GM12865 (cell line): ENCODE results near the gene FLAD1.

Source experiments
- DNase-seq: peaks from one replicate; pipeline ENCODE4 v3.0.0; 2010; ENCODE audit warnings: low read depth
- H3K4me3 ChIP-seq: 2 replicates; pipeline ENCODE4 v1.5.1; 2011; ENCODE audit warnings: mild to moderate bottlenecking, low read depth, low read length, control low read depth
- TF ChIP-seq, protein P1 (sequence below): IDR thresholded peaks from 2 replicates; pipeline ENCODE4 v1.5.1; 2011; ENCODE audit warnings: low read length, control low read depth, low read depth, inconsistent platforms; ENCODE audit not compliant: insufficient read depth; ENCODE audit errors: missing control alignments

The FLAD1 gene

DNA sequence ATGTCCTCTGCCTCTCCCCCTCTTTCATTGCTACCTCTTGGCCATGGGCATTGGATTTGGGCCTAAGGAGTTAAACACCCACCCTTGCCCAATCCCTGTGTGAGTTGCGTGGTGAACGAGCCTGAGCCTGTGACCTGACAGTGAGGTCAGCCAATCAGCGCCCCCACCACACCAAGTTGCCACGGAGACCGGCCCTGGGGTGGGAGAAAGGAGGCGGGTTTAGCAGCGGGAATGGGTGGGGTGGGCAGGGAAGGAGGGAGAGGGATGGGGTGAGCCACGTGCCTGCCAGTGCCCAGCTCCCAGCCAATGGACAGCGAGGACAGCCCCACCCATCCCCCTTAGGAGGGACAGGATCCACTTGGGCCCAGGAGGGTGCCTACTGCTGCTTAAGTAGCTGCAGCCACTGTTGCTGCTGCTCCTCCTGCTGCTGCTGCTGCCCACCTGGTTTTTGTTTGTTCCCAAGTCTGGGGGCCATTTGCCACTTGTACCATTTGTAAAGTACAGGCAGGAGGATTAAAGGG lies 28.9 kb downstream of the FLAD1 start:
- TF ChIP-seq, protein P1, sequence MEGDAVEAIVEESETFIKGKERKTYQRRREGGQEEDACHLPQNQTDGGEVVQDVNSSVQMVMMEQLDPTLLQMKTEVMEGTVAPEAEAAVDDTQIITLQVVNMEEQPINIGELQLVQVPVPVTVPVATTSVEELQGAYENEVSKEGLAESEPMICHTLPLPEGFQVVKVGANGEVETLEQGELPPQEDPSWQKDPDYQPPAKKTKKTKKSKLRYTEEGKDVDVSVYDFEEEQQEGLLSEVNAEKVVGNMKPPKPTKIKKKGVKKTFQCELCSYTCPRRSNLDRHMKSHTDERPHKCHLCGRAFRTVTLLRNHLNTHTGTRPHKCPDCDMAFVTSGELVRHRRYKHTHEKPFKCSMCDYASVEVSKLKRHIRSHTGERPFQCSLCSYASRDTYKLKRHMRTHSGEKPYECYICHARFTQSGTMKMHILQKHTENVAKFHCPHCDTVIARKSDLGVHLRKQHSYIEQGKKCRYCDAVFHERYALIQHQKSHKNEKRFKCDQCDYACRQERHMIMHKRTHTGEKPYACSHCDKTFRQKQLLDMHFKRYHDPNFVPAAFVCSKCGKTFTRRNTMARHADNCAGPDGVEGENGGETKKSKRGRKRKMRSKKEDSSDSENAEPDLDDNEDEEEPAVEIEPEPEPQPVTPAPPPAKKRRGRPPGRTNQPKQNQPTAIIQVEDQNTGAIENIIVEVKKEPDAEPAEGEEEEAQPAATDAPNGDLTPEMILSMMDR, result no peak
- no peak for DNase-seq
- no peak overlapping the region for H3K4me3 ChIP-seq

DNA sequence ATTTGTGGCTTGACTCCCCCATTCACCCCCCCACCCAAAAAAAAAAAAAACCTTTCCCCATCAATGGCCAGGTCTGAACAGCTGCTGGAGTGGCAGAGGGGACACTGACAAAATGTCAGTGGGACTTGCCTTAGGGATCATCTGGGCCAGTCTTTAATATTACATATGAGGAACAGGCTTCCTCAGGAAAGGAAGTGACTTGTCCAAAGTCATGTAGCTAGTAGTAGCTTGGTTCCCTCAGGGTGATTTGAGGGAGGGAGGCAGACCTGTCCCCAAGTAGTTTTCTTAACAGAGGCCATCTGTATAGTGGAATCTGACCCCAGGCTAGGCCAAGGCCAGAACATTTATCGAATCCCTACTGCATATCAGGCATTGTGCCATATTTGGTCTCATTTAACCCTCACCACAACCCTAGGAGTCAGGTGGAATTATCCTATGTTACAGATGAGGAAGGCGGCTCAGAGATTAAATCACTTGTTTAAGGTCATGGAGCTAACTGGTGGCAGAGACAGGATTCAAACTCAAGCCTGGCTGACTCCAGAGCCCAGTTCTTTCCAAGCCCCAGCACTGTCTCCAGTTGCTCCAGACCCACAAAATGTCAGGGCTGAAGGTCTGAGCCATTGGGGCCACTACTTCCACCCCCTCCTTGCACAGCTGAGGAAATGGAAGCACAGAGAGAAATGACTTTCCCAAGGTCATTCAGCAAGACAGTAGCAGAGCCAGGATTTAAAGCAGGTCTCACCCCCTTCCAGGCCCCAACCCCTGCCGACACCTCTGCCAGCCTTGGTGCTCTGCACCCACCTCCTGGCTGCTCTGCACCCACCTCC lies 29.8 kb downstream of the FLAD1 start:
- no peak overlapping the region for H3K4me3 ChIP-seq
- DNase-seq, result no peak
- TF ChIP-seq, protein P1, result no peak

DNA sequence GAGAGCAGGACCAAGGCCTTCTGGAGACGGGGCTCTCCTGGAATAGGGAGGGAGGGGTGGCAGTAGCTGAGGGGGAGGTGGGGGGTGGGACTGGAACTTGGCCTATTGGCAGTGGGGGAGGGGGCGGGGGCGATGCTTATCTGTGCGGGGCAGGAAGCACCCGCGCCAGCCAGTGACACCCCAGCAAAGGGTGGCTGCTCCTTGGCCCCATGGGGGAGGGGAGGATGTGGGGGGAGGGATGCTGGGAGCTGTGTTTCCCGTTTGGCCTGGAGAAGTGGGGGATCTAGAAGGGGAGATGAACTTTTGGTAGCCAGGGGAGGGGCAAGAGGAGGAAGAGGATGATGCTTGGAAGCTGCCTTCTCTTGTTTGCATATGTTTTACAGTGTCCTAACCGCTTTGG lies 30.5 kb downstream of the FLAD1 start:
- H3K4me3 ChIP-seq, result no peak overlapping the region
- TF ChIP-seq, protein P1, result no peak

DNA sequence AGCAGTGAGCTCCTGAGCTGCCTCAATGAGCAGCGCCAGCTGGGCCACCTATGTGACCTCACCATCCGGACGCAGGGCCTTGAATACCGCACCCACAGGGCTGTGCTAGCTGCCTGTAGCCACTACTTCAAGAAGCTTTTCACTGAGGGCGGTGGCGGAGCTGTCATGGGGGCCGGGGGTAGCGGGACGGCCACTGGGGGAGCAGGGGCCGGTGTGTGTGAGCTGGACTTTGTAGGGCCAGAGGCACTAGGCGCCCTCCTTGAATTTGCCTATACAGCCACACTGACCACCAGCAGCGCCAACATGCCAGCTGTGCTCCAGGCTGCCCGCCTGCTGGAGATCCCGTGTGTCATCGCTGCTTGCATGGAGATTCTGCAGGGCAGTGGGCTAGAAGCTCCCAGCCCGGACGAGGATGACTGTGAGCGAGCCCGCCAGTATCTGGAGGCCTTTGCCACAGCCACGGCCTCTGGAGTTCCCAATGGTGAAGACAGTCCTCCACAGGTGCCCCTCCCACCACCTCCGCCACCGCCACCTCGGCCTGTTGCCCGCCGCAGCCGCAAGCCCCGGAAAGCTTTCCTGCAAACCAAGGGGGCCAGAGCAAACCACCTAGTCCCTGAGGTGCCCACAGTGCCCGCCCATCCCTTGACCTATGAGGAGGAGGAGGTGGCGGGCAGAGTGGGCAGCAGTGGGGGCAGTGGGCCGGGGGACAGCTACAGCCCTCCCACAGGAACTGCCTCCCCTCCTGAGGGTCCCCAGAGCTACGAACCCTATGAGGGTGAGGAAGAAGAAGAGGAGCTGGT lies 31.8 kb downstream of the FLAD1 start:
- no peak overlapping the region for H3K4me3 ChIP-seq
- TF ChIP-seq, protein P1, result no peak
- no peak for DNase-seq

More for the DNA sequence above, 30.5 kb downstream of the FLAD1 start:
- no peak for DNase-seq

DNA sequence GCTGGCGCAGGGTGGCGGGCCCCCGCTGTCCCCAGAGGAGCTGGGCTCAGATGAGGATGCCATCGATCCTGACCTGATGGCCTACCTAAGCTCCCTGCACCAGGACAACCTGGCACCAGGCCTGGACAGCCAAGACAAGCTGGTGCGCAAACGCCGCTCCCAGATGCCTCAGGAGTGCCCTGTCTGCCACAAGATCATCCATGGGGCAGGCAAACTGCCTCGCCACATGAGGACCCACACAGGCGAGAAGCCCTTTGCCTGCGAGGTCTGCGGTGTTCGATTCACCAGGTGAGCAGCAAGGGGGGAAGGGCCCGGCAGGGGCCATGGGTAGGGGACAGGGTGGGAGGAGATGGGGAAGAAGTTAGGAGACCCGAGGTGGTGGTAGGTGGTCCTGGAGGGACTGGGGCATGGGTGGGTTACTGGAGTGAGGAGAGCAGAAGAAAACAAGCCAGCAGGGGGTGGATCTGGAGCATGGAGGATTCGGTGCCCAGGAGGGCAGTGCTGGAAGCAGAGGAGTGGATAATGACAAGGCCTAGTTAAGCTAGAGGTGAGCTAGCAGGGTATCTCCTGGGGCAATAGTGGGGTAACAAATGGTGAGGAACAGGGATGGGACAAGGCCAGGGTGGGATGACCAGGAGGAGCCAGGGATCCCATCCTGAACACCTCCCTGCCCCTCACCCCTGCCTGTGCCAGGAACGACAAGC lies 32.5 kb downstream of the FLAD1 start:
- TF ChIP-seq, protein P1, result no peak
- H3K4me3 ChIP-seq, result no peak overlapping the region
- DNase-seq, result no peak

DNA sequence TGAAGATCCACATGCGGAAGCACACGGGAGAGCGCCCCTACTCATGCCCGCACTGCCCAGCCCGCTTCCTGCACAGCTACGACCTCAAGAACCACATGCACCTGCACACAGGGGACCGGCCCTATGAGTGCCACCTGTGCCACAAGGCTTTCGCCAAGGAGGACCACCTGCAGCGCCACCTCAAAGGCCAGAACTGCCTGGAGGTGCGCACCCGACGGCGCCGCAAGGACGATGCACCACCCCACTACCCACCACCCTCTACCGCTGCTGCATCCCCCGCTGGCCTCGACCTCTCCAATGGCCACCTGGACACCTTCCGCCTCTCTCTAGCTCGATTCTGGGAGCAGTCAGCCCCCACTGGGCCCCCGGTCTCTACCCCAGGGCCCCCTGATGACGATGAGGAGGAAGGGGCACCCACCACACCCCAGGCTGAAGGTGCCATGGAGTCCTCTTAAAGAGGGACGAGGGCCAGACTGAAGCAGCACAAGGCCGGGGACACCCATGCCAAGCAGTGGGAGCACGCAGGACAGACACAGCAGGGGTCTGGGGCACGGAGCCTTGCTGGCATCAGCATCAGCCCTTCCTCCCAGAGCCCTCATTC lies 33.2 kb downstream of the FLAD1 start:
- no peak overlapping the region for H3K4me3 ChIP-seq

More for the DNA sequence above, 33.2 kb downstream of the FLAD1 start:
- no peak for DNase-seq
- TF ChIP-seq, protein P1, result no peak
